ENCODE results near the gene ADRA2B. TPM values are rescaled to one million over a fixed set of nuclear protein-coding genes. Genes with fewer than 3 reads are reported as not detected.
A peak's percentile ranks its signal among the peaks of the same experiment; 100 is the strongest.

Gene ADRA2B
- total RNA-seq, 4 donors from 2014 or later: 1.3 to 4.9 (median 2.1) TPM

GRCh38 chr2:96114546-96114902 is 1.8 kb downstream of the ADRA2B start:
- Histone ChIP-seq H3K9me3 (no peaks in the 10 kb centered on the region), H3K4me3 (peak overlapping the region in 1 of 2 donors; percentile 59), H3K27me3 (peaks cover 64% of the 10 kb centered on the region), H3K4me1 (peaks cover 0 to 22% (median 10%) of the 10 kb centered on the region in 3 donors), H3K36me3 (no peaks in the 10 kb centered on the region), H3K27ac (peak overlapping the region in 1 of 4 donors; percentile 52)
- no CpG with 5 or more reads among the region's 13 CpGs for WGBS, 2 donors (ENCODE audit: low coverage in 1 of 2)
- TF ChIP-seq POLR2A (IDR thresholded peaks at IDR 0.05): no peak
- no peak for TF ChIP-seq POLR2AphosphoS5 (IDR thresholded peaks at IDR 0.05)
- no peak for TF ChIP-seq EP300 (IDR thresholded peaks at IDR 0.05)
- TF ChIP-seq CTCF (IDR thresholded peaks at IDR 0.05): no peak
- ATAC-seq: no peak

GRCh38 chr2:96113951-96114350 is 2.4 kb downstream of the ADRA2B start:
- ATAC-seq: no peak
- Histone ChIP-seq H3K27ac (peak overlapping the region in 1 of 4 donors; percentile 52), H3K9me3 (no peaks in the 10 kb centered on the region), H3K4me1 (peaks cover 0 to 28% (median 13%) of the 10 kb centered on the region in 3 donors), H3K4me3 (peak overlapping the region in 1 of 2 donors; percentile 59), H3K27me3 (peaks cover 63% of the 10 kb centered on the region), H3K36me3 (no peaks in the 10 kb centered on the region)
- WGBS, 2 donors (ENCODE audit: low coverage in 1 of 2): 81% methylated on average over 5 of the region's 17 CpGs; no CpG with 5 or more reads in 1 of the 2 donors
- no peak for TF ChIP-seq POLR2AphosphoS5 (IDR thresholded peaks at IDR 0.05)
- no peak for TF ChIP-seq POLR2A (IDR thresholded peaks at IDR 0.05)
- no peak for TF ChIP-seq CTCF (IDR thresholded peaks at IDR 0.05)
- TF ChIP-seq EP300 (IDR thresholded peaks at IDR 0.05): no peak

GRCh38 chr2:96113367-96113677 is 3.0 kb downstream of the ADRA2B start:
- Histone ChIP-seq H3K36me3 (no peaks in the 10 kb centered on the region), H3K4me3 (no peak overlapping the region), H3K9me3 (no peaks in the 10 kb centered on the region), H3K27ac (peak overlapping the region in 1 of 4 donors; percentile 5), H3K4me1 (peaks cover 0 to 34% (median 18%) of the 10 kb centered on the region in 3 donors), H3K27me3 (peaks cover 60% of the 10 kb centered on the region)
- TF ChIP-seq EP300 (IDR thresholded peaks at IDR 0.05): no peak
- TF ChIP-seq POLR2AphosphoS5 (IDR thresholded peaks at IDR 0.05): no peak
- TF ChIP-seq POLR2A (IDR thresholded peaks at IDR 0.05): no peak
- TF ChIP-seq CTCF (IDR thresholded peaks at IDR 0.05): no peak
- 100% methylated on average over 2 of the region's 7 CpGs; no CpG with 5 or more reads in 1 of the 2 donors for WGBS, 2 donors (ENCODE audit: low coverage in 1 of 2)
- no peak for ATAC-seq

GRCh38 chr2:96112501-96113366 is 3.6 kb downstream of the ADRA2B start:
- no peak for ATAC-seq
- TF ChIP-seq CTCF (IDR thresholded peaks at IDR 0.05) (no peak), EP300 (IDR thresholded peaks at IDR 0.05) (no peak), POLR2A (IDR thresholded peaks at IDR 0.05) (no peak), POLR2AphosphoS5 (IDR thresholded peaks at IDR 0.05) (no peak)
- 94% methylated on average over 6 of the region's 9 CpGs; no CpG with 5 or more reads in 1 of the 2 donors for WGBS, 2 donors (ENCODE audit: low coverage in 1 of 2)
- Histone ChIP-seq H3K4me3 (no peak overlapping the region), H3K9me3 (no peaks in the 10 kb centered on the region), H3K4me1 (peaks cover 0 to 37% (median 18%) of the 10 kb centered on the region in 3 donors), H3K36me3 (no peaks in the 10 kb centered on the region), H3K27ac (peak overlapping the region in 1 of 4 donors; percentile 5), H3K27me3 (peaks cover 59% of the 10 kb centered on the region)

All from gastroesophageal sphincter (tissue), 4 donors.